ENCODE measurements around the gene RHOH.

- TF ChIP-seq TSHZ2 (CRISPR knock-in tag; IDR thresholded peaks at IDR 0.05) (no peak), ESRRG (CRISPR knock-in tag; IDR thresholded peaks at IDR 0.05) (no peak), CREB5 (CRISPR knock-in tag; IDR thresholded peaks at IDR 0.05; ENCODE audit: low read depth) (no peak), OSR1 (CRISPR knock-in tag; IDR thresholded peaks at IDR 0.05) (no peak), ZFP30 (CRISPR knock-in tag; IDR thresholded peaks at IDR 0.05) (no peak), CSRNP3 (CRISPR knock-in tag; IDR thresholded peaks at IDR 0.05) (no peak), ZNF8 (CRISPR knock-in tag; IDR thresholded peaks at IDR 0.05) (no peak), TOX (CRISPR knock-in tag; IDR thresholded peaks at IDR 0.05; ENCODE audit: borderline replicate concordance) (no peak), PATZ1 (CRISPR knock-in tag; IDR thresholded peaks at IDR 0.05; ENCODE audit: borderline replicate concordance) (no peak), SNAI2 (CRISPR knock-in tag; IDR thresholded peaks at IDR 0.05) (no peak), PPARA (CRISPR knock-in tag; IDR thresholded peaks at IDR 0.05; ENCODE audit: borderline replicate concordance) (no peak), ZC3H10 (CRISPR knock-in tag; IDR thresholded peaks at IDR 0.05) (no peak), CSDC2 (CRISPR knock-in tag; IDR thresholded peaks at IDR 0.05) (no peak)
Measured at GRCh38 chr4:40190465-40190864, 6.4 kb upstream of the RHOH start.

Data from SK-N-SH treated with all-trans-retinoic acid at 6 μM for 48 hours (cell line).